ENCODE measurements around the gene OMA1. TPM values are rescaled to one million over a fixed set of nuclear protein-coding genes. Genes with fewer than 3 reads are reported as not detected.
A peak's percentile ranks its signal among the peaks of the same experiment; 100 is the strongest.

The OMA1 gene
- total RNA-seq, 1 donor from 2014 or later: 9.3 TPM

GRCh38 chr1:58576727-58577653 is 30.5 kb upstream of the OMA1 start, which contains the start of gene TACSTD2:
Gene TACSTD2, minus strand, starts transcription at chr1:58577252. Its CDS starts 96 bp downstream, at chr1:58577156.
- Mint-ChIP-seq H3K36me3 (ENCODE audit: low read depth) (peaks cover 2% of the 10 kb centered on the region), H3K27ac (ENCODE audit: unreplicated experiment) (no peak within 1 kb of the TSS), H3K9me3 (ENCODE audit: low read depth) (no peaks in the 10 kb centered on the region), H3K4me1 (ENCODE audit: low read depth) (peaks cover 12% of the 10 kb centered on the region), H3K4me3 (ENCODE audit: unreplicated experiment) (peak within 1 kb of the TSS; percentile 40), H3K27me3 (ENCODE audit: low read depth) (peaks cover 34% of the 10 kb centered on the region)
- no peak for TF ChIP-seq CTCF (IDR thresholded peaks at IDR 0.05)
- DNase-seq (ENCODE audit: low spot score): peak; percentile 93

- DNase-seq (ENCODE audit: low spot score): no peak
- Mint-ChIP-seq H3K27me3 (ENCODE audit: low read depth) (peaks cover 34% of the 10 kb centered on the region), H3K36me3 (ENCODE audit: low read depth) (peaks cover 2% of the 10 kb centered on the region), H3K4me1 (ENCODE audit: low read depth) (peaks cover 12% of the 10 kb centered on the region), H3K4me3 (ENCODE audit: unreplicated experiment) (no peak overlapping the region), H3K27ac (ENCODE audit: unreplicated experiment) (no peak overlapping the region), H3K9me3 (ENCODE audit: low read depth) (no peaks in the 10 kb centered on the region)
- TF ChIP-seq CTCF (IDR thresholded peaks at IDR 0.05): no peak
Measured at GRCh38 chr1:58576325-58576726, 29.8 kb upstream of the OMA1 start.

DNA sequence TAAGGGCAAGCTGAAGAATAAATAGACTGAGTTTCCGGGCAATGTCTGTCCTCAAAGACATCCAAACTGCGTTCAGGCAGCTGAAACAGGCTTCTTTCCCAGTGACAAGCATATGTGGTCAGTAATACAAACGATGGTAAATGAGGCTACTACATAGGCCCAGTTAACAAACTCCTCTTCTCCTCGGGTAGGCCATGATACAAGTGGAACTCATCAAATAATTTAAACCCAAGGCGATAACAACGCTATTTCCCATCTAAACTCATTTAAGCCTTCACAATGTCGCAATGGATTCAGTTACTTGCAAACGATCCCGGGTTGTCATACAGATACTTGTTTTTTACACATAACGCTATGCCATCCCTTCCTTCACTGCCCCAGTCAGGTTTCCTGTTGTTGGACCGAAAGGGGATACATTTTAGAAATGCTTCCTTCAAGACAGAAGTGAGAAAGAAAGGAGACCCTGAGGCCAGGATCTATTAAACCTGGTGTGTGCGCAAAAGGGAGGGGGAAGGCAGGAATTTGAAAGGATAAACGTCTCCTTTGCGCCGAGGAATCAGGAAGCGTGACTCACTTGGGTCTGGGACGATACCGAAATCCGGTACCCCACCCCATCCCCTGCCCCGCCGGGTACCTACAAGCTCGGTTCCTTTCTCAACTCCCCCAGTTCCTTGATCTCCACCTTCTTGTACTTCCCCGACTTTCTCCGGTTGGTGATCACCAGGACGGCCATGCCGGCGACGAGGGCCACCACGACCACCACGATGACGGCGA is 29.2 kb upstream of the OMA1 start:
- TF ChIP-seq CTCF (IDR thresholded peaks at IDR 0.05): no peak
- Mint-ChIP-seq H3K4me1 (ENCODE audit: low read depth) (peaks cover 12% of the 10 kb centered on the region), H3K9me3 (ENCODE audit: low read depth) (no peaks in the 10 kb centered on the region), H3K4me3 (ENCODE audit: unreplicated experiment) (no peak overlapping the region), H3K27me3 (ENCODE audit: low read depth) (peaks cover 36% of the 10 kb centered on the region), H3K27ac (ENCODE audit: unreplicated experiment) (no peak overlapping the region), H3K36me3 (ENCODE audit: low read depth) (peaks cover 2% of the 10 kb centered on the region)
- DNase-seq (ENCODE audit: low spot score): no peak

DNA sequence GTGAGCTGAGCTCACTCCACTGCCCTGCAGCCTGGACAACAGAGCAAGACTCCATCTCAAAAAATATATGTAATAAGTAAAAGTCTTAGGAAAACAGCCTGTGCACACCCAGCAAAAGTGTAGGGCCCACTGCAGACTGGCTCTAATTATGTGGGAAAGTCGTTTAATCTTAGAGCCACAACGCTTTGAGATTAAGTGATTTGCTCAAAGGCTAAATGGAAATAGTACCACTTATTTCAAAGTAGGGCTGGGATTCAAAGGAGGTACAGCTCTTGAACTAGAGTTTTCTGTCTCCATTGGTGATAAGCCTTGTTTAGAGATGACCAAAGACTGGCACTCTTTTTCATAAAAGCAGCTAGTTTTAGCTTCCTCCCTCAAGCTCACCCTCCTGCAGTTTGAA is 28.3 kb upstream of the OMA1 start:
- H3K36me3 Mint-ChIP-seq (ENCODE audit: low read depth): peaks cover 2% of the 10 kb centered on the region
- DNase-seq (ENCODE audit: low spot score): no peak
- H3K4me3 Mint-ChIP-seq (ENCODE audit: unreplicated experiment): no peak overlapping the region
- peaks cover 38% of the 10 kb centered on the region for H3K27me3 Mint-ChIP-seq (ENCODE audit: low read depth)
- peaks cover 8% of the 10 kb centered on the region for H3K4me1 Mint-ChIP-seq (ENCODE audit: low read depth)
- no peak overlapping the region for H3K27ac Mint-ChIP-seq (ENCODE audit: unreplicated experiment)
- no peak for TF ChIP-seq CTCF (IDR thresholded peaks at IDR 0.05)
- peaks cover 4% of the 10 kb centered on the region for H3K9me3 Mint-ChIP-seq (ENCODE audit: low read depth)

Measured in chondrocyte (in vitro differentiated cells).